Retinal pigment epithelial cell (primary cell): Measurements from ENCODE around the gene PCNT.

ENCODE experiments used
- DNase-seq: peaks from one replicate; pipeline ENCODE4 v3.0.0-alpha.2; 2010; ENCODE audit warnings: low read depth
- H3K4me3 ChIP-seq: 2 replicates; pipeline ENCODE4 v1.5.1; 2011; ENCODE audit warnings: mild to moderate bottlenecking, low read length, control low read depth, moderate library complexity
- TF ChIP-seq, protein P1 (sequence below): conservative IDR thresholded peaks from 2 replicates; pipeline ENCODE4 v1.5.1; 2011; ENCODE audit warnings: low read depth, low read length, control low read depth, inconsistent platforms

Gene PCNT

DNA sequence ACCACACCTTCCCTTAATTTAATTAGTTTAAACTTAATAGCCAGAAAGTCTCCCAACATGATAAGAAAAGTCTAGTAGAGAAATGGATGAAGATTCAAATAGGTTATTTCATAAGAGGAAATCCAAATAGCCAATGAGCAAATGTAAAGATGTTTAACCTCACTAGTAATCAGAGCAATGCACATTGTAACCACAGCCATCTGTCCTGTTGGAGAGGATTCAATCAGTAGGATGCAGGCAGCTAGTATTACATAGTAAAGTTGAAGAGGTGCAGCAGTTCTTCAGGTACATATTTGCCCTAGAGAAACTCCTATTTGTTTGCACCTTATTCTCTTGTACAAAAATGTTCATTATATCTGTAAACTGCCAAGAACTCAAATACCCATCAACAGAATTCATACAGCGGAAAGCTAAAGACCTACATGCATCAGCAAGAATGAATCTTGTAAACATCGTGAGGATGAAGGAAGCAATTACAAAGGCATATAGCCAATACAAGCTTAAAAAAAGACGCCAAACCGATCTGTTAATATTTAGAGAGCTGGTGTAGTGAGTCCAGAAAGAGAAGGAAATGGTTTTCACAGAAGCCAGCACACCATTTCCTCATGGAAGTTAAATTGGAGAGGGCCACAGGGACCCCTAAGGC, 162.6 kb downstream of the PCNT start:
- TF ChIP-seq, protein P1, sequence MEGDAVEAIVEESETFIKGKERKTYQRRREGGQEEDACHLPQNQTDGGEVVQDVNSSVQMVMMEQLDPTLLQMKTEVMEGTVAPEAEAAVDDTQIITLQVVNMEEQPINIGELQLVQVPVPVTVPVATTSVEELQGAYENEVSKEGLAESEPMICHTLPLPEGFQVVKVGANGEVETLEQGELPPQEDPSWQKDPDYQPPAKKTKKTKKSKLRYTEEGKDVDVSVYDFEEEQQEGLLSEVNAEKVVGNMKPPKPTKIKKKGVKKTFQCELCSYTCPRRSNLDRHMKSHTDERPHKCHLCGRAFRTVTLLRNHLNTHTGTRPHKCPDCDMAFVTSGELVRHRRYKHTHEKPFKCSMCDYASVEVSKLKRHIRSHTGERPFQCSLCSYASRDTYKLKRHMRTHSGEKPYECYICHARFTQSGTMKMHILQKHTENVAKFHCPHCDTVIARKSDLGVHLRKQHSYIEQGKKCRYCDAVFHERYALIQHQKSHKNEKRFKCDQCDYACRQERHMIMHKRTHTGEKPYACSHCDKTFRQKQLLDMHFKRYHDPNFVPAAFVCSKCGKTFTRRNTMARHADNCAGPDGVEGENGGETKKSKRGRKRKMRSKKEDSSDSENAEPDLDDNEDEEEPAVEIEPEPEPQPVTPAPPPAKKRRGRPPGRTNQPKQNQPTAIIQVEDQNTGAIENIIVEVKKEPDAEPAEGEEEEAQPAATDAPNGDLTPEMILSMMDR = no peak
- DNase-seq = no peak
- no peak overlapping the region for H3K4me3 ChIP-seq

DNA sequence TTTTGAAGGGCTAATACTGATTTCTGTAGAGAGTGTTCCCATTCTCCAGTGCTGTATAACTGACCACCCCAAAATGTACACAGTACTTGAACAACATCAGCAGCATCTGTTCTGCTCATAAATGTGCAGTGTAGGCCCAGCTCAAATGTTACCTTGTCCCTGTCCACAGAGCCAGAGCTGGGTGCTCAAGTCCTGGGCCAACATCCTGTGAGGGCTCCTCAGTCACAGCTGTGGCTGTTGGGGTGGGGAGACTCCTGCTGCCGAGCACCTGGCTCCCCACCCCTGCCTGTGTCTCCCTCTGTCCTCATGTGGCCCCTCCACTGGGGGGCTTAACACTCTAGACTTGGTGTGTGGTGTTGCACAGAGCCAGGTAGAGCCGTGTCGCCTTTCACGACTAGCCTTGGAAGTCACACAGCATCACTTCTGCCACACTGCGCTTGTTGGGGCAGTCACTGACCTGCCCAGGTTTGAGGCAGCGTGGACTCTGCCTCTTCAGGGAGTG, 165.3 kb downstream of the PCNT start:
- DNase-seq = no peak
- no peak overlapping the region for H3K4me3 ChIP-seq
- TF ChIP-seq, protein P1 = no peak

DNA sequence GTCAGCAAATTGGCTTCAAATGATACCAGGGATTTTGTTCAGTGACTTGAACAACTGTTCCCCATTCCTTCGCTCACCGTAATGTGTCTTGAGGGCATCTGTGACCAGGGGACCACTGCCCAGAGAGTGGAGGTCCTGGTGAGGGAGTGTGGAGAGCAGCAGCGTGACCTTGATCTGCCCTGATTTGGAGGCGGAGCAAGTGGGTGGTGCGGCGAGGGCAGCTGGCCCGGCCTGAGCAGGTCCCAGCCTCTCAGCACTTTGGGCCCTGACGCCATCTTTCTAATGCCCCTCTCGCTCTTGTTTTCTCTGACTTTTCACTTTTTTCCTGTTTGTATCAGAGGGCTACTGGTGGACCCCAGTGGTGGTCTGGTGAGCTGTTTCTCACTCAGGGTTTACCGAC, 165.8 kb downstream of the PCNT start:
- DNase-seq = no peak
- H3K4me3 ChIP-seq = no peak overlapping the region
- TF ChIP-seq, protein P1 = no peak

DNA sequence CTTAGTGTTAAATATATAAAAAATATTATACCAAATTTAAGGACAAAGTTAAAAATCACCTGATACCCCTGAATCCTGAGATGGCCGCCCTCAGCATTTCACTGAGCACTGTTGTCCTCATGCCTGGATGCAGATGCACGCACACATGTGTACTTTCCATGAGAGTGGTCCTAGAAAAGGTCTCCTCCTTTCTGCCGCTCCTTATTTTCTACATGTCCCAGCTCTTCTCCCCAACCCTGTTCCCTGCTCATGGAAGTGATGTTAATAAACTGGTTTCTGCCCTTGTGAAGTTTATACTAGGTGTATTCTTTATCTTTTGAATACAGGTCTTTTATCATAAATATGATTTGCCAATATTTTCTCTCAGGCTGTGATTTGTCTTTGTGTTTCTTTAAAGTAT, 167.6 kb downstream of the PCNT start:
- no peak for DNase-seq
- TF ChIP-seq, protein P1 = no peak
- H3K4me3 ChIP-seq = no peak overlapping the region

DNA sequence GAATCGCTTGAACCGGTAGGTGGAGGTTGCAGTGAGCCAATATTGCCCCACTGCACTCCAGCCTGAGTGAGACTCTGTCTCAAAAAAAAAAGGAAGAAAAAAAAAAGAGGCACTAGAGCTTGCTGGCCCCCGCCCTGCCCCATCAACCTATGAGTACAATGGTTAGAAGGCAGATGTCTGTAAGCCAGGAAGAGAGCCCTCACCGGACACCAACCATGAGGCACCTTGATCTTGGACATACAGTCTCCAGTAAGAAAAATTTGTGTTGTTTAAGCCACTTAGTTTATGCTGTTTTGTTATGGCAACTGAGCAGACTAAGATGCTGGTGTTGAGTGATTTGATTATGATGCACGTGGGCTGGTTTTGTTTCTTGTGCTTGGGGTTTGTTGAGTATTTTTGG, 168.9 kb downstream of the PCNT start:
- H3K4me3 ChIP-seq = no peak overlapping the region
- TF ChIP-seq, protein P1 = no peak
- DNase-seq = no peak

DNA sequence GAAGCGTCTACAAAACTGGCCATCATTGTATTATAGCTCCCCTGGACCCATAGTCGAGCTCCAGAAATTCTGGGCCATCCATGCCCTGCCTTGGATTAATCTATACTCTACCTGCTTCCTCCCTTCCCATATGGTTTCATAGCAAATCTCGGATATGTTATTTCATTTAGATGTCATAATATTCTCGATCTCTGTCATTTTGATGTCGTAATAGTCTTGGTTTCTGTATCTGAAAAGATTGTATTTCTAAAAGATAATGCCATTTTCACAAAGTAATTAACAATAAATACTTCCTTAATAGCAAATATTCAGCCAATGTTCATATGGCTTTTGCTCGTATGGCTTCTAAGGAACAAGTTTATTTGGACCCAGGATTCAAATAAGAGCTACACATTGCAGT, 169.9 kb downstream of the PCNT start:
- H3K4me3 ChIP-seq = no peak overlapping the region
- TF ChIP-seq, protein P1 = no peak
- no peak for DNase-seq
